Sigmoid colon (tissue), 4 donors: ENCODE measurements around the gene TMEFF2.

ENCODE experiments used
- CTCF ChIP-seq, 4 experiments: fragments of 450-650 bp in 3 of 4; fragments of 200-600 bp in 1 of 4; IDR thresholded peaks; one replicate each; pipeline ENCODE4 v1.5.1; 2016 to 2019; ENCODE audit warnings: antibody characterized with exemption in 4 of 4, mild to moderate bottlenecking in 3 of 4, moderate library complexity in 2 of 4
- POLR2AphosphoS5 ChIP-seq, 4 donors: sonication (generic); formaldehyde crosslinking; IDR thresholded peaks; one replicate each; pipeline ENCODE4 v1.6.1; 2017; ENCODE audit warnings: antibody characterized with exemption in 4 of 4

DNA sequence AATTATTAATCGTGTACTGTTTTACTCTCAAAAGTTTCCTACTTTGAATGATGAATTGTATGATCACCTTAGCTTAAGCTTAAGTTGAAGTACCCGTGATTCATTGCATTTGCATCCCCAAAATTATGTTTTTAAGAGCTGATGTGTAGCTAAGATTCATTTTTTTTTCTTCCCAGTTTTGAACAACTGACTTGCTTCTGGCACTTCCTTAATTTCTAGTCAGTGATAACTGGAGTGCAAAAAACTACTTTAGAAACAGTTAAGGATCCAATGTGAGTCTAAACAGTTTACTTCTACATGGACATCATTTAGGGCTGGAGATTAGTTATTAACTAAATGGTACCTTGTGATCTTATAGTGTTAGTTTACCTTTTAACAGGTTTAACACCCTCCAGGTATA is 223.9 kb downstream of the TMEFF2 start:
- TF ChIP-seq POLR2AphosphoS5 (IDR thresholded peaks at IDR 0.05) (no peak), CTCF (IDR thresholded peaks at IDR 0.05) (no peak)
